CD14-positive monocyte (primary cell): ENCODE measurements around the gene GFRAL. TPM values are rescaled to one million over a fixed set of nuclear protein-coding genes. Genes with fewer than 3 reads are reported as not detected.

Experiments used
- DNase-seq, 3 donors: peaks; one replicate each; pipeline ENCODE4 v3.0.0-alpha.2; 2011 to 2022
- H2AFZ ChIP-seq: 2 replicates; pipeline ENCODE4 v1.6.0; 2012; ENCODE audit warnings: mild to moderate bottlenecking, low read depth, low read length, inconsistent platforms; ENCODE audit not compliant: insufficient read depth, poor library complexity, severe bottlenecking
- H3K27ac ChIP-seq, 2 donors: 1 replicate in 1 of 2; 2 replicates in 1 of 2; pipeline ENCODE4 v1.5.1; 2012 to 2013; ENCODE audit warnings: low read length in 2 of 2, control low read depth in 1 of 2, inconsistent platforms in 1 of 2, low read depth in 1 of 2, mild to moderate bottlenecking in 1 of 2
- H3K27me3 ChIP-seq, 2 donors: one replicate each; pipeline versions ENCODE4 v1.6.0 to v1.6.1; 2011 to 2013; ENCODE audit warnings: low read length in 2 of 2; ENCODE audit not compliant: control insufficient read depth in 2 of 2, insufficient read depth in 2 of 2
- H3K36me3 ChIP-seq, 2 donors: replicated peaks in 1 of 2; 1 replicate in 1 of 2; 2 replicates in 1 of 2; pipeline versions ENCODE4 v1.5.1 to v1.6.1; 2012 to 2013; ENCODE audit warnings: low read length in 2 of 2, control low read depth in 1 of 2, inconsistent platforms in 1 of 2, mild to moderate bottlenecking in 1 of 2; ENCODE audit not compliant: insufficient read depth in 2 of 2, control insufficient read depth in 1 of 2
- H3K4me1 ChIP-seq, 2 donors: 1 replicate in 1 of 2; 2 replicates in 1 of 2; pipeline versions ENCODE4 v1.5.1 to v1.6.1; 2012 to 2013; ENCODE audit warnings: low read length in 2 of 2, control low read depth in 1 of 2, inconsistent platforms in 1 of 2, mild to moderate bottlenecking in 1 of 2, moderate library complexity in 1 of 2; ENCODE audit not compliant: insufficient read depth in 2 of 2, control insufficient read depth in 1 of 2
- H3K4me2 ChIP-seq: replicated peaks from 2 replicates; pipeline ENCODE3; 2012; ENCODE audit warnings: low read length, moderate library complexity, mild to moderate bottlenecking; ENCODE audit not compliant: poor library complexity, severe bottlenecking; ENCODE audit errors: extremely low read depth
- H3K4me3 ChIP-seq, 3 experiments: fragments of 200-600 bp in 1 of 3; sonication (generic) in 1 of 3; replicated peaks in 1 of 3; 1 replicate in 2 of 3; 2 replicates in 1 of 3; pipeline ENCODE4 v1.5.1; 2011 to 2013; ENCODE audit warnings: low read length in 3 of 3, mild to moderate bottlenecking in 3 of 3, control low read depth in 2 of 3, low read depth in 2 of 3, inconsistent platforms in 1 of 3, moderate library complexity in 1 of 3
- H3K79me2 ChIP-seq: 2 replicates; pipeline ENCODE4 v1.6.0; 2012; ENCODE audit warnings: mild to moderate bottlenecking, control low read depth, inconsistent platforms, low read length, moderate library complexity; ENCODE audit not compliant: insufficient read depth
- H3K9ac ChIP-seq: 2 replicates; pipeline ENCODE4 v1.6.0; 2017; ENCODE audit warnings: low read length, mild to moderate bottlenecking; ENCODE audit not compliant: insufficient read depth, poor library complexity, severe bottlenecking
- H3K9me3 ChIP-seq, 2 donors: replicated peaks in 1 of 2; 1 replicate in 1 of 2; 2 replicates in 1 of 2; pipeline versions ENCODE4 v1.5.1 to v1.6.1; 2012 to 2013; ENCODE audit warnings: low read length in 2 of 2, control low read depth in 1 of 2; ENCODE audit not compliant: control insufficient read depth in 1 of 2, insufficient read depth in 1 of 2
- H4K20me1 ChIP-seq: 2 replicates; pipeline ENCODE4 v1.6.0; 2012; ENCODE audit warnings: mild to moderate bottlenecking, low read length, control low read depth, moderate library complexity; ENCODE audit not compliant: insufficient read depth
- H3K27ac Mint-ChIP-seq, 7 donors: one replicate each; pipeline ENCODE4 v1.8.0; 2020; ENCODE audit warnings: mild to moderate bottlenecking in 7 of 7, mixed read lengths in 7 of 7, moderate library complexity in 6 of 7, inconsistent platforms in 2 of 7
- H3K27me3 Mint-ChIP-seq, 3 donors: one replicate each; pipeline ENCODE4 v1.8.0; 2021 to 2022; ENCODE audit warnings: low read depth in 3 of 3, mild to moderate bottlenecking in 3 of 3, mixed read lengths in 3 of 3, moderate library complexity in 3 of 3, inconsistent platforms in 1 of 3
- H3K36me3 Mint-ChIP-seq, 2 donors: one replicate each; pipeline ENCODE4 v1.8.0; 2020; ENCODE audit warnings: mixed read lengths in 2 of 2, inconsistent platforms in 1 of 2, mild to moderate bottlenecking in 1 of 2
- H3K4me1 Mint-ChIP-seq: one replicate; pipeline ENCODE4 v1.8.0; 2020; ENCODE audit warnings: mild to moderate bottlenecking, mixed read lengths
- H3K4me3 Mint-ChIP-seq, 2 donors: one replicate each; pipeline ENCODE4 v1.8.0; 2020; ENCODE audit warnings: mild to moderate bottlenecking in 2 of 2, mixed read lengths in 2 of 2, moderate library complexity in 1 of 2
- H3K9me3 Mint-ChIP-seq, 7 donors: one replicate each; pipeline ENCODE4 v1.8.0; 2020 to 2022; ENCODE audit warnings: mixed read lengths in 7 of 7, mild to moderate bottlenecking in 6 of 7, moderate library complexity in 6 of 7, inconsistent platforms in 2 of 7
- CTCF ChIP-seq: fragments of 200-600 bp; IDR thresholded peaks from one replicate; pipeline ENCODE4 v1.8.0; 2022; ENCODE audit warnings: antibody characterized with exemption, mild to moderate bottlenecking
- WGBS: methylation state at CpG from one replicate; pipeline ENCODE4 v1.1.5; 2013; ENCODE audit warnings: missing lambda C conversion rate; ENCODE audit not compliant: insufficient coverage; 5-methylcytosine and 5-hydroxymethylcytosine counted together
- intact Hi-C, 2 donors: fragments of 100-400 bp; cut with micrococcal nuclease; formaldehyde crosslinking; loops; one replicate each; pipeline versions ENCODE4 v1.15.0 to v1.15.1; 2023
- polyA plus RNA-seq, 3 donors: library from polyadenylated mRNA; depleted of rRNA in 1 of 3; unstranded in 2 of 3; stranded (reverse) in 1 of 3; fragments of 300-500 nt in 2 of 3; fragments of >200 nt in 1 of 3; fragmentation: Illumina TruSeq in 2 of 3; gene quantifications; 1 replicate in 2 of 3; 2 replicates in 1 of 3; pipeline ENCODE4 v1.2.3, GENCODE V29; 2012 to 2021

Gene GFRAL
- polyA plus RNA-seq, 3 donors = not detected

GRCh38 chr6:55377150-55377549, 49.9 kb downstream of the GFRAL start:
- Histone ChIP-seq H3K9me3 (no peaks in the 10 kb centered on the region), H2AFZ (no peak overlapping the region), H3K9ac (no peak overlapping the region), H3K4me2 (no peak overlapping the region), H3K27ac (no peak overlapping the region), H3K27me3 (no peaks in the 10 kb centered on the region), H3K36me3 (no peaks in the 10 kb centered on the region), H3K4me3 (no peak overlapping the region), H3K4me1 (no peaks in the 10 kb centered on the region), H4K20me1 (no peaks in the 10 kb centered on the region), H3K79me2 (no peaks in the 10 kb centered on the region)
- Mint-ChIP-seq H3K4me3 (no peak overlapping the region), H3K27ac (no peak overlapping the region), H3K4me1 (no peaks in the 10 kb centered on the region), H3K27me3 (peaks cover 0 to 1% (median 0%) of the 10 kb centered on the region in 3 donors), H3K36me3 (no peaks in the 10 kb centered on the region), H3K9me3 (peaks cover 0 to 8% (median 2%) of the 10 kb centered on the region in 7 donors)
- 38% methylated on average over 1 of the region's 2 CpGs for WGBS
- no peak for TF ChIP-seq CTCF
- no peak for DNase-seq
- intact Hi-C loops = no loop called here

DNA sequence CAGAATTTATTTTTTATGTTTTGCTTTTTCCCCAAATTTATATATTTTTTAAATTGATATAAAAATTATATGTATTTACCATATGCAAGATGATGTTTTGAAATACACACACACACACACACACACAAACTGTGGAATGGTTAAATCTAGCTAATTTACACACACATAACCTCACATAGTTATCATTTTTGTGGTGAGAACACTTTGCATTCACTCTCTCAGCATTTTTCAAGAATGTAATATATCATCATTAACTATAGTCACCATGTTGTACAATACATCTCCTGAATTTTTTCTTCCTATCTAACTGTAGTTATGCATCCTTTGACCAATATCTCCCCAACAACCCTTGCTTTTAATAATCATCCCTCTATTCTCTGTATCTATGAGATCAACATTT, 52.2 kb downstream of the GFRAL start:
- no peaks in the 10 kb centered on the region for H3K4me1 Mint-ChIP-seq
- H3K4me2 ChIP-seq = no peak overlapping the region
- H3K79me2 ChIP-seq = no peaks in the 10 kb centered on the region
- no peaks in the 10 kb centered on the region for H3K4me1 ChIP-seq
- H3K27ac ChIP-seq = no peak overlapping the region
- no peak overlapping the region for H3K4me3 ChIP-seq
- DNase-seq = no peak
- H3K9ac ChIP-seq = no peak overlapping the region
- H3K9me3 Mint-ChIP-seq = peaks cover 0 to 6% (median 2%) of the 10 kb centered on the region in 7 donors
- TF ChIP-seq CTCF = no peak
- H3K36me3 ChIP-seq = no peaks in the 10 kb centered on the region
- intact Hi-C loops = no loop called here
- no peak overlapping the region for H2AFZ ChIP-seq
- H3K36me3 Mint-ChIP-seq = no peaks in the 10 kb centered on the region
- H4K20me1 ChIP-seq = no peaks in the 10 kb centered on the region
- H3K27me3 ChIP-seq = no peaks in the 10 kb centered on the region
- H3K27me3 Mint-ChIP-seq = no peaks in the 10 kb centered on the region
- no peak overlapping the region for H3K27ac Mint-ChIP-seq
- no peak overlapping the region for H3K4me3 Mint-ChIP-seq
- no peaks in the 10 kb centered on the region for H3K9me3 ChIP-seq
